Stimulated activated CD8-positive, alpha-beta memory T cell treated with anti-CD3 and anti-CD28 coated beads, Interleukin-15, amount 100 ng/mL, for 1 hour (primary cell): ENCODE results near the gene FSTL4.
"Not testable (repeated sequence)": the region's sequence is repeated elsewhere in the genome, so short reads cannot be mapped to it uniquely, and the experiment has no call there.

Experiments
- DNase-seq: peaks from one replicate; pipeline ENCODE4 v3.0.0-alpha.2; 2020; ENCODE audit warnings: low read depth

Gene FSTL4

DNA sequence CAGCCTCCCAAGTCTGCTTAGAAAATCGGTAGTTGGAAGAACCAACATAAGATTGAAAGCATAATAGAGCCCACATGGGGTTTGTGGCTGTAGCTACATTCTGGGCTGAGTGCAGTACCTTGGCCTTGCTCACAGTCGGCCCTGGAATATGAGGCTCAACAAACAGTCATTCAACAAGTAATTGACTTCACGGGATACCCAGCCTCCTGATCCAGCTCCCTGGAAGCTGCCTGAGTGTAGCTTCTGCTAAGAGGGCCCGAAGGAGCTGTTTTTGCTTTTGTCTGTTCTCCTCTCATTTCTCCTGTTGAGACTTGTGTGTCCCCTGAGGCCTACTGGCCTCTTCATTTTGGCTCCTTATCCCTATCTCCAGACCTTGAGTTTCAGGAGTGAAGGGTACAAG, 389.8 kb downstream of the FSTL4 start:
- DNase-seq, result no peak

DNA sequence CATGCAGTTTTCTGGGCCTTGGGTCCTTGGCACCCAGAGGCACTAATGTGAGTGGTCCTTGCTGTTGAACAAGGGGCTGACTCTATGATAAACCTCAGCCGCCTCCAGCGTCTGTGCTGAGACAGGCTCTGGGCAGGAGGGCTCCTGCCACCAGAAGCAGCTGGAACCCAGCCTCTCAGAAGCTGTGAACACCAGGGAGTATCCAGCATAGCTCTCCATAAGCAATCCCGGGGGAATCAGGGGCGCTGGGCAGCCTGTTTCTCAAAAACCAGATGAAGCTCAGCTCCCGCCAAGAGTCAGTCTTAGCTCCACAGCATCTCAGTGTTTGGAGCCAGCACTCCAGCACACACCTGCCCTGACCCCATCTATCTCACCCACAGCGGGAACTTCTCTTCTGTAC, 390.3 kb downstream of the FSTL4 start:
- no peak for DNase-seq

DNA sequence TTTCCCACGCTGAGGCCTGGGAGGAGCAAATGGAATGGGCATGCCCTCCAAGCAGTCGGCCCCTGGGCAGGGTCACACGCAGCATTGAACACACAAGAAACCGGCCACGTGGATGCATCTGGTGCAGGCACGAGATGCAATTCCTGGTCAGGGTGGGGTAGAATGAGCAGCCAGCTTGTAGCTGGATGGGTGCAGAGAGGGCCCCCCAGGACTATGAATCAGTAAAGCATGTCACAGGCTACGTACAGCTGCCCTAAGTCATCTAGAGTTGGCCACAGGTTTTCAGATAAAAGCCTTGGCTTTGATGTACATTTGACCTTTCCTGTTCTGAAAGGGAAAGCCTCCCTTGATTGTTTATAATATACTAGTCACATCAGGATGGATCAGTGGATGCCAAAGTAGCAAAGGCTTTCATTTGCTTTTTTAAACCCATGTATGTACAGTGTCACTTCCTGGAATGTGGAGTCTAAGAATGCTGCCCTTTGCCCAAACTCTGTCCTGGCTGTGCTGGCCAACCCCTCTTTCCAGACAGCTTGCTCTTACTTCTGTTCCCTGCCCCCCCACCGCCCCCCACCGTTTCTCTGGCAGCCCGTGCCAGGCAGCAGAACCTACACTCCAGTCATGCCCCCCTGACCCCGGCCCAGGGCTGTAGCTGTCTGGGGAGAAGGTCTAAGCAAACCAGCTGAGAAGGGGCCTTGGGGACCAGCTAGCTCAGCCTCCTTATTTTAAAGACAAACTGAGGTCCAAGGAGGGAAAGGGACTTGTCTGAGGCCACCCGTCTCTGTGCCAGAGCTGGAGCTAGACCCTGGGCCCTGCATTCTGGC, 391.3 kb downstream of the FSTL4 start:
- DNase-seq, result no peak

DNA sequence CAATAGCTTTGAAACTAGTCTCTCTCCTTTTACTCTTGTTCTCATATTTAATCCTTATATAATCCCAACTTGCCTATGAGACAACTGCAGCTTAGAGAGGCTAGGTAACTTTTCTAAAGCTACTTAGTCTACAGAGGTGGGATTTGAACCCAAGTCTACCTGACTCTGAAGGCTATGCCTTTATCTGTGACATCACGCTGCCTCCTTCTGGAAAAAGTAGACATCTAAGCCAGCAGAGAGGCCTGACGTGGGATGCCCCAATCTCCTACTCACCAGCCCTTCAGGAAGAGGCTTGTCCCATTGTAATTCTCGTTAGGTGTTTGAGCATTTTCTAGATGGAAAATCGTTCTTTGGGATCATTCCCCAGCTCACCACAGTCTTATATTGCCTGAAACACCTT, 393.0 kb downstream of the FSTL4 start:
- no peak for DNase-seq

DNA sequence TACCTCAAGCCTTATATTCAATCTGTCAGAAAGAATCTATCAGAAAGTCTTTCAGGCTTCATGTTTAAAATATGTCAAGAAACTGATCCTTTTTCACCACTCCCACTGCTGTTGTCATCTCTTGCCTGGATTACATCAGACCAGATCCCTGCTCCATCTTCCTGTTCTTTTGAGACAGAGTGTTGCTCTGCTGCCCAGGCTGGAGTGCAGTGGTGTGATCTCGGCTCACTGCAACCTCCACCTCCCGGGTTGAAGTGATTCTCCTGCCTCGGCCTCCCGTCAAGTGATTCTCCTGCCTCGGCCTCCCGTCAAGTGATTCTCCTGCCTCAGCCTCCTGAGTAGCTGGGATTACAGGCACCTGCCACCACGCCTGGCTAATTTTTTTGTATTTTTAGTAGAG, 396.2 kb downstream of the FSTL4 start:
- not testable (repeated sequence) for DNase-seq

DNA sequence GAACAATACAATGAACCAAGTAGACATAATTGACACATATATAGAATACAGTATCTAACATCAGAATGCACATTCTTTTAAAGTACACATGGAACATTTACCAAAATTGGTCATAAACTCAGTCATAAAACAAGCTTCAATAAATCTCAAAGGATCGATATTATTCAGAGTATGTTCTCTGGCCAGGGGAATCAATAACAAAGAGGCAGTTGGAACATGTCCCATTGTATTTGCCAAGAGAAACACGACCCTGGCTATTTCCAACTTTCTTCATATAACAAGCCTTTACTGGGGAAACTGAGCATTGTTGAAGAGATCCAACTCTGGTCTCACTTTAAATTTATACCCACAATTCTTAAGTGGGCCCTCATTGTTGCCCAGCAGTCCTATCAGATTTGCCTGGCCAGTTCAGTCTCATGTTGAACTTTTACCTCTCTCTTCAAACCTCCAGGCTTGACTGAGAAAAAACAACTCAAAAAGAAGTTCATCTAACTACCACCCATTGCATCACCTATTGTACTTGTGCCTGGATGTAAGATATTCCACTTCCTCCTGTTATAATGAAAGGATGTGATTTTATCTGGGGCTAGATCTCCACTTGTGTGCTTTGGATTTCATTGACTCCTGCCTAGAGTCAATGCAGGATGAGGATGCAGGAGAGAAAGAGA, 398.1 kb downstream of the FSTL4 start:
- no peak for DNase-seq

DNA sequence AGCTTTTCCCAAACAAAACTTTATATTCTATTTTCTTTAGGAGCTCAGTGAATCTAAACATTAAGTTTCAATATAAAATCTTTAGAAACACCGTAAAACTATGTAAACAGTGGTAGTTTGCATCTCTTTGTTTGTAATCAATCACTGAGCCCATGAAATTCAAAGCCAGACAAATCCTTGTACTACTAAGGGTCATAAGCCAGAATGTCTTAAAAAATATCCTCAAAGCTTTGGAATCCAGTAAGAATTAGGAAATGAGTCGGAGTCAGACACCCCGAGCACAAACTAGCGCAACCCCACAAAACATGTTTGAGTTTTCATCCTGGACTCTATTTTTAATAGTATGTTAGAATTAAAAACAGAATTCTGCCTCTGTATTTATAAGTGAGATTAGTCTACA, 406.7 kb downstream of the FSTL4 start:
- no peak for DNase-seq

DNA sequence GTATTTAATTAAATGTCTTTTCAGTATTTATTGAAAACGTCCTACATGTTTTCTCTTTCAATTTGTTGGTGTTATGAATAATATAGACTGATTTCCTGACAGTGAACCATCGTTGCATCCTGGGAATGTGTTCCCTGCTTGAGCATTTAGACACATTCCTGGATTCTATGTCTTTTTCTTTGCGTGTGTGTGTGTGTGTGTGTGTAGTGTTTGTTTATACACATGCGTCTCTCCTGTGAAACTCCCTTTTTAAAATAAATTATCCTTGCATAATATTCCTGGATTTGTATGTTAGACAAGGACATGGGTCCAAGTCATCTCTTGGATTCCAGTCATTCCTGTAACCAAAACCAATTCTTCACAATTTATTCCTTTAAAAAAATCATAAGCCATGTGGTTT, 407.1 kb downstream of the FSTL4 start:
- no peak for DNase-seq

DNA sequence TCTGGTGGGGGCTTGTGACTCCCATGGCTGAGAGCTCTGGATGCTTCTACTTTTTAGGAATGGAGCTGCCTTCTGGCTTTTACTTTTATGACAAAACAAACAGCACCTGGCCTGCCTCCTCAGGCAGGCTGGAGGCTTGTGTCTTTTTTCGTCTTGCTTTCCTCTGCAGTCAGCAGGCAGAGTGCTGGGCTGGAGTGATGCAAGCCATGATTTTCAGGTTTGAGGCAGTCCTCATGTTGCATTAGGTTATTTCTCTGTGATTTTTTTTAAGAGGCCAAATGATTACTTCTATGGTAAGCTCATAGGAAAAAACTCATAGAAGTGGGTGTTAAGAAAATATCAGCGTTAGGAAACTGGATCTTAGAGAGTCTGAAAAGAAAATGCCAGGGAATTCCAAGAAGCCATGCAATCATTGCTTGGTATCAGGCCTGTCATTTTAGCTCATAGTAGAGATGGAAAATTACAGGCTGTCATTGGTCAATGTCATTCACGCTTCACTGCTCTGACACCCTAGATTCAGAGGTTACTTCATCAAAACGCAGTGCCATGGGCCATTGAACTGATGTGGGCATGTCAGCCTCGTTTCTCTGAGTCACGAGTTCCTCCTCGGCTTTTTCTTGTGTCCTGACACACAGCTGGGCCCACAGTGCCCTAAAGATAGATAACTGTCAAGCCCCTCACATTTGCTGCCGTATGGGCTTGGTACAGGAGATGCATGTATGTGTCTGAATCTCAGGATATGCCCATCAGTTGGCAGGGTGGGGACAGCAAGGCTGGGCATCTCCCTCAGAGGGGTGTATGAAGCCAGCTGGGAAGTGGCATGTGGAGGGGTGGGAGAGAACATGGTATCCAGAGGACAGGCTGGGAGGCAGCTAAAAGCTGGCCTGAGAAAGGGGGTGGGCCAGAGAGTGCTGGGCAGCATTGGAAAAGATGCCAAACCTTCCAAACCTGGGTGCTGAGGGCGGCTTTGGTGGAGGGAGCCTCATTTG, 408.7 kb downstream of the FSTL4 start:
- DNase-seq, result no peak

DNA sequence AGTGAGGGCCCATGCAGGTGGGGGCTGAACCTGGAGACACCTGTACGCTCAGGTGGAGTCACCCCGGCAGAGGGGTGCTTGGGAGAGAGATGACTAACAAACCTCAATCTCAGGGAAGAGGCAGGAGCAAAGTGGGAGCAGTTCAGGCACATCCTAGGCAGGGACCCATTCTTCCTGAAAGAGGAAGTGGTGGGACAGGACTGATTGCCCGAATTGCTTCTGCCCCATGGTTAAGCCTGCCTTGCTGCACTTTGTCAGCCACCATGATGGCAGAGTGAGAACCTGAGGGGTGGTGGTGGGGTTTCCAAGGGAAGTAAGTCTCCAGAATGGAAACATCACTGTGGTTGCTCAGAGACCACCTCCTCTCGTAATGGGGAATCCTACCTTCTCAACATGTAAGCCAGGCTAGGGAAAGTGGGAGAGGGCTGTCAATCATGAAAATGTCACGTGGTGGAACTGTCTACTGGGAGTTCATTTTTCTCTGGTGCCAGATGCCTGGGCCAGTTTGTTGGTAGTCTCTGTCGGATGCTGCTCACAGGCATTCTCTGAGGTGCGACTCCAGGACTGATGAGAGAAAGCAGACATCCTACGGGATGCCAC, 410.2 kb downstream of the FSTL4 start:
- DNase-seq, result no peak

DNA sequence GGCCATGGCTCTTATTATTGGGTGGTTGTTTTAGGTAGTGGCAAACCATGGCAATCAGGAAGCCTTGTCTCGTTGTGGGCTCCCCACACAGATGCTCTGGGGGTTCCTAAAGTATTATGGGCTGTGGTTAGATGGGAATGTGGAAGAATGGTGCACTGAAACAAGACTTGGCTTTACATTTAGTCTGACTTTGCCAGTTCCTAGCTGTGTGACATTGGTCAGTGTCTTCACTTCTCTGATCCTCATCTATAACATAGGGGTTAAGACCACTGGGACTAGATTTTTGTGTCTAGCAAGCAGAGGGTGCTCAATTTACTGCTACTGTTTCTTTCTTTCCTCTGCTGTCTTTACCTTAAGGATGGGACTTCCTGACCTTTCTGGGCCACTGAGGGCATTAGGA, 411.0 kb downstream of the FSTL4 start:
- DNase-seq, result no peak

DNA sequence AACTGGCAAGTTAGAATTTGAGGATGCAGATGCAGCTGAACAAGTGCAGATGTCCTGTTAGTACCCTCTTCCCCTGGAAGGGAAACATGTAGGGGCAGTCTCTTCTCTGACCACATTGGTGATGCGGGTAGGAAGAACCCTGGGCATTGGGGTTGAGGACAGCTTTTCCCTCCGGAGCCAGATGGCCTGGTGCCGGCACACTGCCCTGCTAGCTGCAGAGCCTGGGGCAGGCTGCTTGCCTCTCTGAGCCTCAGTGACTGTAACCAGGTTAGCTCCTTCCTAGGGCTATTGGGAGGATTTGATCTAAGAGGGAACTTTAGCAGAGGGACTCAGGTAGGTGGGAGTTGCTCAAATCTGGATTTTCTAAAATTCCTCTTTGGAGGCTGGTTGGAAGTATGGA, 412.1 kb downstream of the FSTL4 start:
- DNase-seq, result no peak

GRCh38 chr5:133199417-133200178, 412.7 kb downstream of the FSTL4 start:
- no peak for DNase-seq

- no peak for DNase-seq
Measured at GRCh38 chr5:133198511-133198910, 413.8 kb downstream of the FSTL4 start.

- DNase-seq, result no peak
Measured at GRCh38 chr5:133196441-133197085, 415.8 kb downstream of the FSTL4 start.

GRCh38 chr5:133195250-133195649, 417.1 kb downstream of the FSTL4 start:
- no peak for DNase-seq

GRCh38 chr5:133193794-133194193, 418.5 kb downstream of the FSTL4 start:
- no peak for DNase-seq

DNA sequence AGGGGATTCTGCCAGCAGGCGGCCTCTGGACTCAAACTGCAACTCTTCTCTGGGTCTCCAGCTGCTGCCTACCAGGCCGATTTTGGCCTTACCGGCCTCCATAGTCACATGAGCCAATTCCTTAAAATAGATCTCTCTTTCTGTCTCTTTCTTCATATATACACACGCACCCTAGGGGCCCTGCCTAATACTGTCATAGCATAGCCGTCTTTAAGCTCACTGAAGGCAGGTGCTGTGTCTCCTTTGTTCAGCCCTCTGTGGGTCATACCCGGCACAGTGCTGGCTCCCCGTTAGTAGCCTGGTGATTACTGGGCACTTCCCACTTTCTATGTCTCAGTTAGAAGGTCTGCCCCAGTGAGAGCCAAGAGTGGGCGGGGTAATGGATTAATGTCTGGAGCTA, 419.6 kb downstream of the FSTL4 start:
- no peak for DNase-seq

GRCh38 chr5:133189881-133190280, 422.5 kb downstream of the FSTL4 start:
- no peak for DNase-seq

DNA sequence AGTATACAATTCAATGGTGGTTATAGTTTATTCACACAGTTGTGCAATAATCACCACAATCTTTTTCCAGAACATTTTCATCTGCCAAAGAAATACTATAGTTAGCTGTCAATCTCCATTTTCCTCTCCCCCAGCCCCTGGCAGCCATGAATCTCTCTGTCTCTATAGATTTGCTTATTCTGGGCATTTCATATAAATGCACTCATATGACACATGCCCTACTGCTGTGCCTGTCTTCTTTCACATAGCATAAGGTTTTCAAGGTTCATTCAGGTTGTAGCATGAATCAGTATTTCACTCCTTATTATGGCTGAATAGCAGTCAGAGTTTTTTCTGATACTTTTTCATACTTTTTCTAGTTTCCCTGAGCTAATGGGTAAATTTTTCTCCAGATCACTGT, 432.9 kb downstream of the FSTL4 start:
- DNase-seq, result no peak
